Uterus (tissue), 2 donors: ENCODE results near the gene PDE12.

ENCODE experiments used
- POLR2A ChIP-seq, 2 donors: fragments of 450-650 bp; IDR thresholded peaks; one replicate each; pipeline ENCODE4 v1.6.1; 2016; ENCODE audit warnings: antibody characterized with exemption in 2 of 2, mild to moderate bottlenecking in 1 of 2, moderate library complexity in 1 of 2
- TF ChIP-seq, protein P1 (sequence below), 4 experiments: fragments of 200-600 bp in 2 of 4; fragments of 450-650 bp in 2 of 4; sonication (generic) in 2 of 4; IDR thresholded peaks; one replicate each; pipeline ENCODE4 v1.5.1; 2016 to 2019; ENCODE audit warnings: antibody characterized with exemption in 4 of 4, mild to moderate bottlenecking in 2 of 4, moderate library complexity in 1 of 4

DNA sequence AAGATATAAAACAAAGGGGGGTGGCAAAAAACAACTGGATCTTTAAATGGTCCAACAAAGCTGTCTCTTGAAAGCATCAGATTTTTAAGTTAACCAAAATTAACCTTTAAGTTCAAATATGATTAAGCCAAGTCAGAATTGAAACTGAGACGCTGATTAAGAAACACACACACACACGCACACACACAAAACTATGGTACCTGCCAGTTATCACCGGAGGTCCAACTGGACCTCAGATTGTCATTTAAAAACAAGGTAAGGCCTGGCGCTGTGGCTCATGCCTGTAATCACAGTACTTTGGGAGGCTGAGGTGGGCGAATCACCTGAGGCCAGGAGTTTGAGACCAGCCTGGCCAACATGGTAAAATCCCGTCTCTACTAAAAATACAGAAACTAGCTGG lies 30.7 kb downstream of the PDE12 start:
- TF ChIP-seq, protein P1, sequence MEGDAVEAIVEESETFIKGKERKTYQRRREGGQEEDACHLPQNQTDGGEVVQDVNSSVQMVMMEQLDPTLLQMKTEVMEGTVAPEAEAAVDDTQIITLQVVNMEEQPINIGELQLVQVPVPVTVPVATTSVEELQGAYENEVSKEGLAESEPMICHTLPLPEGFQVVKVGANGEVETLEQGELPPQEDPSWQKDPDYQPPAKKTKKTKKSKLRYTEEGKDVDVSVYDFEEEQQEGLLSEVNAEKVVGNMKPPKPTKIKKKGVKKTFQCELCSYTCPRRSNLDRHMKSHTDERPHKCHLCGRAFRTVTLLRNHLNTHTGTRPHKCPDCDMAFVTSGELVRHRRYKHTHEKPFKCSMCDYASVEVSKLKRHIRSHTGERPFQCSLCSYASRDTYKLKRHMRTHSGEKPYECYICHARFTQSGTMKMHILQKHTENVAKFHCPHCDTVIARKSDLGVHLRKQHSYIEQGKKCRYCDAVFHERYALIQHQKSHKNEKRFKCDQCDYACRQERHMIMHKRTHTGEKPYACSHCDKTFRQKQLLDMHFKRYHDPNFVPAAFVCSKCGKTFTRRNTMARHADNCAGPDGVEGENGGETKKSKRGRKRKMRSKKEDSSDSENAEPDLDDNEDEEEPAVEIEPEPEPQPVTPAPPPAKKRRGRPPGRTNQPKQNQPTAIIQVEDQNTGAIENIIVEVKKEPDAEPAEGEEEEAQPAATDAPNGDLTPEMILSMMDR (IDR thresholded peaks at IDR 0.05): no peak
- TF ChIP-seq POLR2A (IDR thresholded peaks at IDR 0.05): no peak
